Activated T-helper 2 cell treated with anti-CD3 and anti-CD28 coated beads, Interferon-gamma antibody, Interleukin-2, Interleukin-4, amounts not matched to agents 10 μg/mL and 5 μg/mL and 100 μg/mL, durations not matched to agents 14 hours and 24 hours and 36 hours (primary cell): ENCODE measurements around the gene CALM3. TPM values are rescaled to one million over a fixed set of nuclear protein-coding genes. Genes with fewer than 3 reads are reported as not detected.
"Not testable (repeated sequence)": the region's sequence is repeated elsewhere in the genome, so short reads cannot be mapped to it uniquely, and the experiment has no call there.

Source experiments
- DNase-seq: peaks from one replicate; pipeline ENCODE4 v3.0.0; 2021; ENCODE audit warnings: low spot score
- H3K27ac Mint-ChIP-seq: one replicate; pipeline ENCODE4 v1.8.0; 2021; ENCODE audit warnings: mixed read lengths
- H3K27me3 Mint-ChIP-seq: one replicate; pipeline ENCODE4 v1.8.0; 2021; ENCODE audit warnings: low read depth, mixed read lengths
- H3K36me3 Mint-ChIP-seq: one replicate; pipeline ENCODE4 v1.8.0; 2021; ENCODE audit warnings: low read depth, mixed read lengths
- H3K4me1 Mint-ChIP-seq: one replicate; pipeline ENCODE4 v1.8.0; 2021; ENCODE audit warnings: low read depth, mixed read lengths
- H3K4me3 Mint-ChIP-seq: one replicate; pipeline ENCODE4 v1.8.0; 2021; ENCODE audit warnings: low read depth, mild to moderate bottlenecking, moderate library complexity, mixed read lengths
- H3K9me3 Mint-ChIP-seq: one replicate; pipeline ENCODE4 v1.8.0; 2021; ENCODE audit warnings: mixed read lengths
- intact Hi-C: fragments of 100-400 bp; cut with micrococcal nuclease; formaldehyde crosslinking; loops from one replicate; pipeline ENCODE4 v1.15.1; 2023
- total RNA-seq: library from RNA; stranded (reverse); gene quantifications from 2 replicates; pipeline ENCODE4 v1.2.3, GENCODE V29; 2022

CALM3 gene
- total RNA-seq, result 537 and 553 TPM in 2 replicates

GRCh38 chr19:46601318-46602224, at the start of gene CALM3:
Gene CALM3, plus strand, starts transcription at chr19:46601330. Its CDS starts 105 bp downstream, at chr19:46601435.
- H3K27ac Mint-ChIP-seq, result peak within 1 kb of the TSS; percentile 100

GRCh38 chr19:46552891-46553290, 48.2 kb upstream of the CALM3 start:
- no peaks in the 10 kb centered on the region for H3K4me1 Mint-ChIP-seq
- no peak for DNase-seq
- H3K4me3 Mint-ChIP-seq, result no peak overlapping the region
- no peaks in the 10 kb centered on the region for H3K36me3 Mint-ChIP-seq
- intact Hi-C loops, result no loop called here
- H3K27me3 Mint-ChIP-seq, result peaks cover 31% of the 10 kb centered on the region
- no peak overlapping the region for H3K27ac Mint-ChIP-seq
- H3K9me3 Mint-ChIP-seq, result peaks cover 38% of the 10 kb centered on the region

More at GRCh38 chr19:46601318-46602224, at the start of gene CALM3:
- intact Hi-C loops, result loop anchor here (2.0 to 5.0 kb wide), 5 partner anchors 15 to 259 kb away; partner anchors contain the start of genes ARHGAP35, FKRP, PRKD2 and SLC1A5
- Mint-ChIP-seq H3K27me3 (peaks cover 5% of the 10 kb centered on the region), H3K9me3 (peaks cover 19% of the 10 kb centered on the region), H3K4me1 (peaks cover 24% of the 10 kb centered on the region), H3K36me3 (peaks cover 58% of the 10 kb centered on the region), H3K4me3 (peak within 1 kb of the TSS; percentile 93)
- DNase-seq, result no peak

- Mint-ChIP-seq H3K9me3 (peaks cover 34% of the 10 kb centered on the region), H3K27me3 (peaks cover 31% of the 10 kb centered on the region)
Observed at GRCh38 chr19:46554161-46554560, 47.0 kb upstream of the CALM3 start.

GRCh38 chr19:46555628-46556280, 45.4 kb upstream of the CALM3 start:
- no peak for DNase-seq
- Mint-ChIP-seq H3K4me3 (no peak overlapping the region), H3K27me3 (peaks cover 31% of the 10 kb centered on the region), H3K9me3 (peaks cover 20% of the 10 kb centered on the region), H3K36me3 (no peaks in the 10 kb centered on the region), H3K4me1 (no peaks in the 10 kb centered on the region), H3K27ac (no peak overlapping the region)
- intact Hi-C loops, result no loop called here

More at GRCh38 chr19:46554161-46554560, 47.0 kb upstream of the CALM3 start:
- intact Hi-C loops, result no loop called here
- Mint-ChIP-seq H3K36me3 (no peaks in the 10 kb centered on the region), H3K27ac (no peak overlapping the region), H3K4me3 (no peak overlapping the region), H3K4me1 (no peaks in the 10 kb centered on the region)
- no peak for DNase-seq

- intact Hi-C loops, H3K4me1 Mint-ChIP-seq, DNase-seq, H3K4me3 Mint-ChIP-seq, H3K36me3 Mint-ChIP-seq, H3K27ac Mint-ChIP-seq: not testable (repeated sequence)
- Mint-ChIP-seq H3K9me3 (peaks cover 13% of the 10 kb centered on the region), H3K27me3 (peaks cover 26% of the 10 kb centered on the region)
Observed at GRCh38 chr19:46556471-46556870, 44.7 kb upstream of the CALM3 start.

GRCh38 chr19:46559203-46559602, 41.9 kb upstream of the CALM3 start:
- intact Hi-C loops, result no loop called here
- H3K36me3 Mint-ChIP-seq, result no peaks in the 10 kb centered on the region
- H3K9me3 Mint-ChIP-seq, result peaks cover 4% of the 10 kb centered on the region
- no peak overlapping the region for H3K4me3 Mint-ChIP-seq
- DNase-seq, result no peak
- peaks cover 13% of the 10 kb centered on the region for H3K27me3 Mint-ChIP-seq
- H3K4me1 Mint-ChIP-seq, result peaks cover 2% of the 10 kb centered on the region
- H3K27ac Mint-ChIP-seq, result no peak overlapping the region

GRCh38 chr19:46559675-46560074, 41.5 kb upstream of the CALM3 start:
- H3K4me3 Mint-ChIP-seq, H3K27ac Mint-ChIP-seq, H3K4me1 Mint-ChIP-seq, H3K27me3 Mint-ChIP-seq, intact Hi-C loops, DNase-seq, H3K9me3 Mint-ChIP-seq, H3K36me3 Mint-ChIP-seq: not testable (repeated sequence)

GRCh38 chr19:46564701-46565100, 36.4 kb upstream of the CALM3 start:
- Mint-ChIP-seq H3K4me3 (no peak overlapping the region), H3K36me3 (no peaks in the 10 kb centered on the region), H3K9me3 (no peaks in the 10 kb centered on the region), H3K27ac (no peak overlapping the region), H3K27me3 (peaks cover 4% of the 10 kb centered on the region), H3K4me1 (peaks cover 2% of the 10 kb centered on the region)
- DNase-seq, result no peak
- intact Hi-C loops, result no loop called here

- intact Hi-C loops, result no loop called here
- peak; percentile 13 for DNase-seq
- Mint-ChIP-seq H3K9me3 (no peaks in the 10 kb centered on the region), H3K4me1 (peaks cover 10% of the 10 kb centered on the region), H3K4me3 (no peak overlapping the region), H3K27me3 (peaks cover 12% of the 10 kb centered on the region), H3K27ac (no peak overlapping the region), H3K36me3 (no peaks in the 10 kb centered on the region)
Observed at GRCh38 chr19:46571495-46571894, 29.6 kb upstream of the CALM3 start.

- H3K27me3 Mint-ChIP-seq, result peaks cover 12% of the 10 kb centered on the region
- no peak overlapping the region for H3K4me3 Mint-ChIP-seq
- intact Hi-C loops, result no loop called here
- peak overlapping the region; percentile 2 for H3K27ac Mint-ChIP-seq
- H3K4me1 Mint-ChIP-seq, result peaks cover 11% of the 10 kb centered on the region
- H3K36me3 Mint-ChIP-seq, result no peaks in the 10 kb centered on the region
- DNase-seq, result no peak
- no peaks in the 10 kb centered on the region for H3K9me3 Mint-ChIP-seq
Observed at GRCh38 chr19:46573679-46574498, 27.2 kb upstream of the CALM3 start.

GRCh38 chr19:46574533-46574932, 26.6 kb upstream of the CALM3 start:
- H3K27me3 Mint-ChIP-seq, result peaks cover 15% of the 10 kb centered on the region
- H3K4me3 Mint-ChIP-seq, result no peak overlapping the region
- peaks cover 11% of the 10 kb centered on the region for H3K4me1 Mint-ChIP-seq
- DNase-seq, result peak; percentile 34
- H3K36me3 Mint-ChIP-seq, result no peaks in the 10 kb centered on the region
- intact Hi-C loops, result no loop called here
- H3K9me3 Mint-ChIP-seq, result no peaks in the 10 kb centered on the region
- H3K27ac Mint-ChIP-seq, result peak overlapping the region; percentile 2

- intact Hi-C loops, result no loop called here
- no peak for DNase-seq
- Mint-ChIP-seq H3K27me3 (peaks cover 13% of the 10 kb centered on the region), H3K4me3 (no peak overlapping the region), H3K36me3 (no peaks in the 10 kb centered on the region), H3K4me1 (peaks cover 11% of the 10 kb centered on the region), H3K27ac (no peak overlapping the region), H3K9me3 (no peaks in the 10 kb centered on the region)
Observed at GRCh38 chr19:46578450-46578849, 22.7 kb upstream of the CALM3 start.
